Loucy (cell line): ENCODE data around the gene PRR23A.
A peak's percentile ranks its signal among the peaks of the same experiment; 100 is the strongest.

ENCODE experiments used
- H2AFZ ChIP-seq: fragments of 200-600 bp; sonication (generic); 2 replicates; pipeline ENCODE4 v1.6.0; 2016; ENCODE audit warnings: antibody characterized with exemption, mild to moderate bottlenecking, low read length, moderate library complexity
- H3F3A ChIP-seq: fragments of 200-600 bp; 2 replicates; pipeline ENCODE4 v1.6.0; 2016; ENCODE audit warnings: antibody characterized with exemption, low read depth, mild to moderate bottlenecking
- H3K27me3 ChIP-seq: fragments of 200-600 bp; sonication (generic); 2 replicates; pipeline ENCODE4 v1.6.1; 2014; ENCODE audit warnings: low read length, mild to moderate bottlenecking; ENCODE audit not compliant: insufficient read depth, poor library complexity, severe bottlenecking
- H3K36me3 ChIP-seq: fragments of 200-600 bp; sonication (generic); 2 replicates; pipeline ENCODE4 v1.6.1; 2016; ENCODE audit warnings: low read length; ENCODE audit not compliant: insufficient read depth
- H3K4me1 ChIP-seq: fragments of 200-600 bp; sonication (generic); 2 replicates; pipeline ENCODE4 v1.5.1; 2014; ENCODE audit warnings: low read length, mild to moderate bottlenecking; ENCODE audit not compliant: insufficient read depth, poor library complexity, severe bottlenecking
- H3K4me2 ChIP-seq: fragments of 200-600 bp; sonication (generic); 2 replicates; pipeline ENCODE4 v1.6.0; 2014; ENCODE audit warnings: antibody characterized with exemption, low read length, low read depth, mild to moderate bottlenecking; ENCODE audit not compliant: poor library complexity, severe bottlenecking
- H3K4me3 ChIP-seq: fragments of 200-600 bp; sonication (generic); 2 replicates; pipeline ENCODE4 v1.5.1; 2014; ENCODE audit warnings: low read length, mild to moderate bottlenecking, mixed read lengths; ENCODE audit not compliant: poor library complexity, severe bottlenecking
- H3K79me2 ChIP-seq: fragments of 200-600 bp; sonication (generic); 2 replicates; pipeline ENCODE4 v1.6.1; 2014; ENCODE audit warnings: low read length; ENCODE audit not compliant: insufficient read depth
- H3K9ac ChIP-seq: fragments of 200-600 bp; sonication (generic); 2 replicates; pipeline ENCODE4 v1.6.0; 2014; ENCODE audit warnings: mild to moderate bottlenecking, low read depth, low read length, moderate library complexity; ENCODE audit not compliant: poor library complexity, severe bottlenecking
- H3K9me2 ChIP-seq: fragments of 200-600 bp; sonication (generic); replicated peaks from 2 replicates; pipeline ENCODE4 v1.6.1; 2016; ENCODE audit warnings: low read depth, low read length, mixed read lengths
- H3K9me3 ChIP-seq: fragments of 200-600 bp; sonication (generic); 2 replicates; pipeline ENCODE4 v1.6.1; 2014; ENCODE audit warnings: mild to moderate bottlenecking, antibody characterized with exemption, low read length, low read depth; ENCODE audit not compliant: insufficient read depth
- H4K20me1 ChIP-seq: fragments of 200-600 bp; sonication (generic); 2 replicates; pipeline ENCODE4 v1.6.0; 2014; ENCODE audit warnings: antibody characterized with exemption, low read length, mild to moderate bottlenecking; ENCODE audit not compliant: insufficient read depth, poor library complexity, severe bottlenecking
- EZH2phosphoT487 ChIP-seq: fragments of 200-600 bp; IDR thresholded peaks from 2 replicates; pipeline ENCODE4 v1.6.1; 2018; ENCODE audit warnings: antibody characterized with exemption, mild to moderate bottlenecking, moderate library complexity, borderline replicate concordance
- TF ChIP-seq, protein P1 (sequence below): fragments of 200-600 bp; sonication (generic); conservative IDR thresholded peaks from 2 replicates; pipeline ENCODE4 v1.5.1; 2014; ENCODE audit warnings: mild to moderate bottlenecking, antibody characterized with exemption, low read length

Gene PRR23A

DNA sequence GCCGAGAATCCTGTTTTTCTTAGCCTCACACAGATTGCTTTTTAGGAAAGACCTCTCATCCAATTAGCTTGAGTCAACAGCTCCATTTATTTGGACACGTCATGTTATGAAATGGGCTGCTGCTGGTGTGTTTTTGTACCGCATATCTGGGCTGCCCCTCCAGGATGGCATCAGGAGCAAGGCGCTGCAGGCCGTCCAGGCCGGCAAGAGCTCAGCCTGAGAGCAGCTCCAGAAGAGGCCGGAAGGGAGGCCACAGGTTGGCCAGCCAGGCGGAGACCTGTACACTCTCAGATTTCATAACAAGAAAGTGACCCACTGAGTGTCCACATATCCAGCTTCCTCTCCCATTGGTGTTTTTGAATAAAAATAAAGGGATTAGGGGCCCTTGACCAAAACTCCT lies 30.7 kb downstream of the PRR23A start:
- Histone ChIP-seq H3K9me2 (no peaks in the 10 kb centered on the region), H3K4me3 (no peak overlapping the region), H3K4me2 (no peak overlapping the region), H3K27me3 (no peaks in the 10 kb centered on the region), H3K9ac (no peak overlapping the region), H3K4me1 (peaks cover 10% of the 10 kb centered on the region), H2AFZ (no peak overlapping the region), H3K79me2 (no peaks in the 10 kb centered on the region), H3K9me3 (no peaks in the 10 kb centered on the region), H3F3A (no peaks in the 10 kb centered on the region), H3K36me3 (no peaks in the 10 kb centered on the region), H4K20me1 (no peaks in the 10 kb centered on the region)
- no peak for TF ChIP-seq EZH2phosphoT487
- TF ChIP-seq, protein P1, sequence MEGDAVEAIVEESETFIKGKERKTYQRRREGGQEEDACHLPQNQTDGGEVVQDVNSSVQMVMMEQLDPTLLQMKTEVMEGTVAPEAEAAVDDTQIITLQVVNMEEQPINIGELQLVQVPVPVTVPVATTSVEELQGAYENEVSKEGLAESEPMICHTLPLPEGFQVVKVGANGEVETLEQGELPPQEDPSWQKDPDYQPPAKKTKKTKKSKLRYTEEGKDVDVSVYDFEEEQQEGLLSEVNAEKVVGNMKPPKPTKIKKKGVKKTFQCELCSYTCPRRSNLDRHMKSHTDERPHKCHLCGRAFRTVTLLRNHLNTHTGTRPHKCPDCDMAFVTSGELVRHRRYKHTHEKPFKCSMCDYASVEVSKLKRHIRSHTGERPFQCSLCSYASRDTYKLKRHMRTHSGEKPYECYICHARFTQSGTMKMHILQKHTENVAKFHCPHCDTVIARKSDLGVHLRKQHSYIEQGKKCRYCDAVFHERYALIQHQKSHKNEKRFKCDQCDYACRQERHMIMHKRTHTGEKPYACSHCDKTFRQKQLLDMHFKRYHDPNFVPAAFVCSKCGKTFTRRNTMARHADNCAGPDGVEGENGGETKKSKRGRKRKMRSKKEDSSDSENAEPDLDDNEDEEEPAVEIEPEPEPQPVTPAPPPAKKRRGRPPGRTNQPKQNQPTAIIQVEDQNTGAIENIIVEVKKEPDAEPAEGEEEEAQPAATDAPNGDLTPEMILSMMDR = no peak

DNA sequence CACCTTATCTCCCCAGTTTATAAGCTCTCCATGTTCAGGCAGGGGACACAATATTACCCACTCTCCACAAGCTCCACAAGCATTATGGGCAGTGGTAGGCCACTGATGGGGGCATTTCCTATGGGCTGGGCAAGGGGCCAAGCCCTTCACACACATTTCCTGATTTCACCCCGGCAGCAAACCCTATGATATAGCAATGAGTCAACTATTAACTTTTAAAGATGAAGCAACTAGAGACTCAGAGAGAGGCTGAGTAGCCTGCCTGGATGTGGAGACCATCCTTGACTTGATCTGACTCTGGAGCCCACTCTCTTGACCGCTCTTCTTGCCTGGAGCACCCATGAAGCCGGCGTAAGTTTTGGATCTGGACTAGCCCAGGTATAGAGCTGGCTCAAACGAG lies 31.6 kb downstream of the PRR23A start:
- Histone ChIP-seq H3K4me2 (no peak overlapping the region), H3K79me2 (no peaks in the 10 kb centered on the region), H3F3A (no peaks in the 10 kb centered on the region), H3K9me2 (no peaks in the 10 kb centered on the region), H3K4me3 (no peak overlapping the region), H3K4me1 (peaks cover 10% of the 10 kb centered on the region), H3K36me3 (no peaks in the 10 kb centered on the region), H2AFZ (peak overlapping the region; percentile 7; the same call in 1 of the 2 replicates), H4K20me1 (no peaks in the 10 kb centered on the region), H3K27me3 (no peaks in the 10 kb centered on the region), H3K9me3 (no peaks in the 10 kb centered on the region), H3K9ac (no peak overlapping the region)
- TF ChIP-seq EZH2phosphoT487 = no peak
- TF ChIP-seq, protein P1 = no peak

DNA sequence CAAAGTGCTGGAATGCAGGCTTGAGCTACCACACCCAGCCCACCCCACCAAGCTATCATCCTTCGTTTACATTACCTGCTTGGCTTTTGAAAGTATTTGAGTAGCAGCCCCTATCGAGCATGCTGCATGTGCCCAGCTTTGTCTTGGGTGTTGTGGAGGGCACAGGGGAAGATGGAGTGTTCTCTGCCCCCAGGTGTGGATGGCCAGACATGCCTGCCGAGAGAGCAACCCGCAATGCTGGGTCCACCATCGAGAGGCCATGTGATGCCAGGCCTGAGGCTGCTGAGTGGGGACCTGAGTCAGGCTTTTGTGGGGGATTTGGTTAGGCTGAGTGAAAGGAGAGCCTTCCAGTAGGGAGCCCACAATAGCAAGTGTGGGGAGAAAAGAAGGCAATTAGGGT lies 33.1 kb downstream of the PRR23A start:
- Histone ChIP-seq H3K27me3 (no peaks in the 10 kb centered on the region), H3K9ac (no peak overlapping the region), H4K20me1 (no peaks in the 10 kb centered on the region), H3K4me3 (no peak overlapping the region), H3K9me2 (no peaks in the 10 kb centered on the region), H2AFZ (no peak overlapping the region), H3K4me1 (peaks cover 10% of the 10 kb centered on the region), H3K9me3 (no peaks in the 10 kb centered on the region), H3K36me3 (no peaks in the 10 kb centered on the region), H3K4me2 (no peak overlapping the region), H3F3A (no peaks in the 10 kb centered on the region), H3K79me2 (no peaks in the 10 kb centered on the region)
- TF ChIP-seq EZH2phosphoT487 = no peak
- TF ChIP-seq, protein P1 = no peak
